ENCODE measurements around the gene OR52D1.

DNA sequence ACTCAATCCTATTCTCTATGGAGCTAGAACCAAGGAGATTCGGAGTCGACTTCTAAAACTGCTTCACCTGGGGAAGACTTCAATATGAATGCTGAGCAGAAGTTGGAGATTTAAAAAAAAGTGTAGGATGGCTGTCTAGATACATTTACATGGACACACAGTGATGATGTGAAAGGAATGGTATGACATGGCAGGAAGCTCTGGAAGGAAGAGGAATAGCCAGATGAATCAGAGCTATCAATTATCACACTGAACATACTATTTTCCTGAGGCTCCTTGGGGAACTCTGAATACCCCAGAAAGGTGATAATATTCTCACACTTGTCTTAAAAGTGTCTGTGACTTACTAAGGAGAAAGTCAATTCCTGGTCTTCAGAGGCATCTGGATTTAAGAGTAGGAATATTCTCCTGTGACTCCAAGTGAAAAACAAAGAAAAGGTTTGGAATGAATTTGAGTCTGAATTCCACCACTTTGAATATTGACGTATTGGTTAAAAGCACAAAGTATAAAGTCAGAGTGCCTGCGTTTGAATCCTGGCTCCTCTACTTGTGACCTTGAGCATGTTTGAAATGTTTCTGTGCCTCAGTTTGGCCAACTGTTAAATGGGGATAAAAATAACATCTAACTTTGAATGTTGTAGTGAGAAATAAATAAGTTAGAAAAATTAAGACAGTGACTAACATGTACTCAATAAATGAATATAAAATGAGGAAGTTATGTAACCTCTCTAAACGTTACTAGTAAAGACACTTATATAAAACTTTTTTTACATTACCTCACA lies 1.3 kb downstream of the OR52D1 start:
- TF ChIP-seq POLR2A (IDR thresholded peaks at IDR 0.05) (no peak), POLR2AphosphoS5 (IDR thresholded peaks at IDR 0.05) (no peak), EP300 (IDR thresholded peaks at IDR 0.05) (no peak)
- TF ChIP-seq, protein P1, sequence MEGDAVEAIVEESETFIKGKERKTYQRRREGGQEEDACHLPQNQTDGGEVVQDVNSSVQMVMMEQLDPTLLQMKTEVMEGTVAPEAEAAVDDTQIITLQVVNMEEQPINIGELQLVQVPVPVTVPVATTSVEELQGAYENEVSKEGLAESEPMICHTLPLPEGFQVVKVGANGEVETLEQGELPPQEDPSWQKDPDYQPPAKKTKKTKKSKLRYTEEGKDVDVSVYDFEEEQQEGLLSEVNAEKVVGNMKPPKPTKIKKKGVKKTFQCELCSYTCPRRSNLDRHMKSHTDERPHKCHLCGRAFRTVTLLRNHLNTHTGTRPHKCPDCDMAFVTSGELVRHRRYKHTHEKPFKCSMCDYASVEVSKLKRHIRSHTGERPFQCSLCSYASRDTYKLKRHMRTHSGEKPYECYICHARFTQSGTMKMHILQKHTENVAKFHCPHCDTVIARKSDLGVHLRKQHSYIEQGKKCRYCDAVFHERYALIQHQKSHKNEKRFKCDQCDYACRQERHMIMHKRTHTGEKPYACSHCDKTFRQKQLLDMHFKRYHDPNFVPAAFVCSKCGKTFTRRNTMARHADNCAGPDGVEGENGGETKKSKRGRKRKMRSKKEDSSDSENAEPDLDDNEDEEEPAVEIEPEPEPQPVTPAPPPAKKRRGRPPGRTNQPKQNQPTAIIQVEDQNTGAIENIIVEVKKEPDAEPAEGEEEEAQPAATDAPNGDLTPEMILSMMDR (IDR thresholded peaks at IDR 0.05) = no peak

All from suprapubic skin (tissue), 4 donors.